CD4-positive, alpha-beta T cell (primary cell): ENCODE results near the gene STK35. TPM values are rescaled to one million over a fixed set of nuclear protein-coding genes. Genes with fewer than 3 reads are reported as not detected.

ENCODE experiments used
- ATAC-seq: fragments of 200-7000 bp; cut with Tn5 transposase; one replicate; pipeline ENCODE4 v1.10.0; 2022; ENCODE audit warnings: mild to moderate bottlenecking; ENCODE audit not compliant: poor library complexity
- CTCF ChIA-PET: fragments of 350-600 bp; sonication (Branson Sonifier 250); formaldehyde crosslinking; loops from one replicate; lab custom pipeline; 2021; ENCODE audit warnings: antibody characterized with exemption, inconsistent platforms; lab: Charles Lee
- POLR2A ChIA-PET: fragments of 350-600 bp; sonication (Branson Sonifier 250); formaldehyde crosslinking; loops from one replicate; lab custom pipeline; 2021; ENCODE audit warnings: antibody characterized with exemption, inconsistent platforms; lab: Charles Lee
- DNase-seq, 14 experiments: peaks; one replicate each; pipeline ENCODE4 v3.0.0-alpha.2; 2013 to 2020; ENCODE audit warnings: mixed read lengths in 2 of 14
- H3K27ac ChIP-seq, 2 donors: one replicate each; pipeline versions ENCODE4 v1.5.1 to v1.7.0; 2013; ENCODE audit warnings: low read length in 2 of 2, low read depth in 1 of 2, mild to moderate bottlenecking in 1 of 2
- H3K27me3 ChIP-seq, 2 experiments: 1 replicate in 1 of 2; 2 replicates in 1 of 2; pipeline versions ENCODE4 v1.6.1 to v1.7.0; 2013; ENCODE audit warnings: low read length in 2 of 2, control low read depth in 1 of 2, mild to moderate bottlenecking in 1 of 2, moderate library complexity in 1 of 2; ENCODE audit not compliant: insufficient read depth in 2 of 2, control insufficient read depth in 1 of 2
- H3K36me3 ChIP-seq: one replicate; pipeline ENCODE4 v1.6.1; 2013; ENCODE audit warnings: low read length, control low read depth; ENCODE audit not compliant: insufficient read depth
- H3K4me1 ChIP-seq: one replicate; pipeline ENCODE4 v1.6.1; 2013; ENCODE audit warnings: low read length, control low read depth; ENCODE audit not compliant: insufficient read depth
- H3K4me3 ChIP-seq: one replicate; pipeline ENCODE4 v1.5.1; 2013; ENCODE audit warnings: mild to moderate bottlenecking, low read length, moderate library complexity
- H3K9me3 ChIP-seq, 2 experiments: 1 replicate in 1 of 2; 2 replicates in 1 of 2; pipeline versions ENCODE4 v1.6.1 to v1.7.0; 2013; ENCODE audit warnings: low read length in 2 of 2, mild to moderate bottlenecking in 2 of 2, control low read depth in 1 of 2, moderate library complexity in 1 of 2; ENCODE audit not compliant: control insufficient read depth in 1 of 2, insufficient read depth in 1 of 2
- H3K27ac Mint-ChIP-seq: one replicate; pipeline ENCODE4 v1.8.0; 2020; ENCODE audit warnings: mixed read lengths
- H3K27me3 Mint-ChIP-seq: one replicate; pipeline ENCODE4 v1.8.0; 2021; ENCODE audit warnings: mixed read lengths
- H3K36me3 Mint-ChIP-seq: one replicate; pipeline ENCODE4 v1.8.0; 2021; ENCODE audit warnings: low read depth, mixed read lengths
- H3K4me1 Mint-ChIP-seq: one replicate; pipeline ENCODE4 v1.8.0; 2021; ENCODE audit warnings: low read depth, mixed read lengths
- H3K4me3 Mint-ChIP-seq: one replicate; pipeline ENCODE4 v1.8.0; 2020; ENCODE audit warnings: mild to moderate bottlenecking, mixed read lengths
- H3K9me3 Mint-ChIP-seq: one replicate; pipeline ENCODE4 v1.8.0; 2020; ENCODE audit warnings: mixed read lengths
- CTCF ChIP-seq: fragments of 200-600 bp; IDR thresholded peaks from one replicate; pipeline ENCODE4 v1.8.0; 2022; ENCODE audit warnings: antibody characterized with exemption, mild to moderate bottlenecking
- intact Hi-C, 2 experiments: fragments of 100-400 bp; cut with DNase I in 1 of 2; cut with micrococcal nuclease in 1 of 2; formaldehyde crosslinking; loops; one replicate each; pipeline versions ENCODE4 v1.15.1 to v1.9.0; 2023 to 2025; cut with DNase I, micrococcal nuclease
- total RNA-seq, 174 experiments: library from RNA in 2 of 174; stranded (reverse) in 2 of 174; gene quantifications; one replicate each; pipeline ENCODE4 v1.2.3 and lab custom pipeline; 2021 to 2026

STK35 gene
- total RNA-seq, 2 experiments from 2014 or later = 18.9 to 19.6 TPM

- Mint-ChIP-seq H3K9me3 (no peaks in the 10 kb centered on the region), H3K4me1 (peaks cover 4% of the 10 kb centered on the region), H3K27ac (no peak overlapping the region), H3K4me3 (no peak overlapping the region), H3K27me3 (peaks cover 10% of the 10 kb centered on the region), H3K36me3 (no peaks in the 10 kb centered on the region)
- Histone ChIP-seq H3K9me3 (no peaks in the 10 kb centered on the region), H3K36me3 (no peaks in the 10 kb centered on the region), H3K27ac (no peak overlapping the region), H3K27me3 (peaks cover 0 to 3% of the 10 kb centered on the region in 2 experiments), H3K4me1 (peaks cover 5% of the 10 kb centered on the region), H3K4me3 (no peak overlapping the region)
- peak; percentile 85 for TF ChIP-seq CTCF
- intact Hi-C loops = loop anchor here (1.0 to 5.0 kb wide), 5 partner anchors 166 to 410 kb away; no protein-coding TSS in a partner anchor
- POLR2A ChIA-PET = interaction anchor here (1.2 kb wide), 1 partner anchor 207 kb away, joined by 7 read pairs; no protein-coding TSS in a partner anchor
- peak; percentile 46 to 75 (median 60) for DNase-seq
- CTCF ChIA-PET = interaction anchor here (0.6 to 1.8 kb wide), 16 partner anchors 10 to 408 kb away, joined by 3 to 20 read pairs (median 4); no protein-coding TSS in a partner anchor
- peak; percentile 59 for ATAC-seq
These were observed 70.9 kb downstream of the STK35 start for GRCh38 chr20:2172305-2173175.

GRCh38 chr20:2173186-2173585 lies 71.6 kb downstream of the STK35 start:
- peaks cover 4% of the 10 kb centered on the region for H3K4me1 Mint-ChIP-seq

More at GRCh38 chr20:2173186-2173585, 71.6 kb downstream of the STK35 start:
- no peaks in the 10 kb centered on the region for H3K36me3 Mint-ChIP-seq
- DNase-seq (no peak), ATAC-seq (no peak)
- Histone ChIP-seq H3K27me3 (peaks cover 0 to 3% of the 10 kb centered on the region in 2 experiments), H3K27ac (no peak overlapping the region), H3K4me1 (peaks cover 5% of the 10 kb centered on the region), H3K4me3 (no peak overlapping the region), H3K36me3 (no peaks in the 10 kb centered on the region), H3K9me3 (no peaks in the 10 kb centered on the region)
- ChIA-PET POLR2A (interaction anchor here (1.2 kb wide), 1 partner anchor 208 kb away, joined by 7 read pairs; no protein-coding TSS in a partner anchor), CTCF (interaction anchor here (0.7 to 1.8 kb wide), 6 partner anchors 16 to 208 kb away, joined by 3 to 20 read pairs (median 4); no protein-coding TSS in a partner anchor)
- H3K27me3 Mint-ChIP-seq = peaks cover 10% of the 10 kb centered on the region
- H3K4me3 Mint-ChIP-seq = no peak overlapping the region
- H3K27ac Mint-ChIP-seq = no peak overlapping the region
- H3K9me3 Mint-ChIP-seq = no peaks in the 10 kb centered on the region
- TF ChIP-seq CTCF = no peak
- intact Hi-C loops = loop anchor here (2.0 to 5.0 kb wide), 2 partner anchors 410 to 411 kb away; no protein-coding TSS in a partner anchor
